ENCODE results near the gene IGF1.

The IGF1 gene

GRCh38 chr12:102510463-102510862 is 30.1 kb upstream of the IGF1 start:
- Histone ChIP-seq H2AFZ (ENCODE audit: low read length) (no peak overlapping the region), H3K4me1 (ENCODE audit: low read length) (peaks cover 10% of the 10 kb centered on the region; the same call in 1 of the 2 replicates), H4K20me1 (ENCODE audit: insufficient read depth, low read length) (no peaks in the 10 kb centered on the region), H3K4me3 (ENCODE audit: low read length) (no peak overlapping the region), H3K27ac (ENCODE audit: low read length) (no peak overlapping the region), H3K27me3 (replicated peaks; ENCODE audit: insufficient read depth, low read length) (no peaks in the 10 kb centered on the region), H3K9me2 (replicated peaks; ENCODE audit: insufficient read depth, low read length) (no peaks in the 10 kb centered on the region), H3K9me3 (replicated peaks; ENCODE audit: insufficient read depth, low read length) (no peaks in the 10 kb centered on the region), H3F3A (ENCODE audit: insufficient read depth, low read length) (no peaks in the 10 kb centered on the region), H3K36me3 (replicated peaks; ENCODE audit: insufficient read depth, low read length) (no peaks in the 10 kb centered on the region), H3K4me2 (ENCODE audit: low read depth, low read length) (no peak overlapping the region), H3K9ac (ENCODE audit: low read length) (no peak overlapping the region), H3K79me2 (ENCODE audit: low read length) (no peaks in the 10 kb centered on the region)
- TF ChIP-seq CTCF (IDR thresholded peaks at IDR 0.05; ENCODE audit: low read length) (no peak), EZH2 (optimal IDR thresholded peaks at IDR 0.05; ENCODE audit: low read depth, low read length) (no peak), EZH2phosphoT487 (IDR thresholded peaks at IDR 0.05; ENCODE audit: low read length) (no peak)
- DNase-seq: no peak

GRCh38 chr12:102510031-102510430 is 29.7 kb upstream of the IGF1 start:
- Histone ChIP-seq H3K4me2 (ENCODE audit: low read depth, low read length) (no peak overlapping the region), H3K9ac (ENCODE audit: low read length) (no peak overlapping the region), H3K27ac (ENCODE audit: low read length) (no peak overlapping the region), H3K4me3 (ENCODE audit: low read length) (no peak overlapping the region), H3K79me2 (ENCODE audit: low read length) (no peaks in the 10 kb centered on the region), H3K4me1 (ENCODE audit: low read length) (peaks cover 10% of the 10 kb centered on the region; the same call in 1 of the 2 replicates), H3F3A (ENCODE audit: insufficient read depth, low read length) (no peaks in the 10 kb centered on the region), H3K27me3 (replicated peaks; ENCODE audit: insufficient read depth, low read length) (no peaks in the 10 kb centered on the region), H3K9me3 (replicated peaks; ENCODE audit: insufficient read depth, low read length) (no peaks in the 10 kb centered on the region), H2AFZ (ENCODE audit: low read length) (no peak overlapping the region), H4K20me1 (ENCODE audit: insufficient read depth, low read length) (no peaks in the 10 kb centered on the region), H3K36me3 (replicated peaks; ENCODE audit: insufficient read depth, low read length) (no peaks in the 10 kb centered on the region), H3K9me2 (replicated peaks; ENCODE audit: insufficient read depth, low read length) (no peaks in the 10 kb centered on the region)
- TF ChIP-seq CTCF (IDR thresholded peaks at IDR 0.05; ENCODE audit: low read length): no peak
- TF ChIP-seq EZH2phosphoT487 (IDR thresholded peaks at IDR 0.05; ENCODE audit: low read length): no peak
- TF ChIP-seq EZH2 (optimal IDR thresholded peaks at IDR 0.05; ENCODE audit: low read depth, low read length): no peak
- no peak for DNase-seq

DNA sequence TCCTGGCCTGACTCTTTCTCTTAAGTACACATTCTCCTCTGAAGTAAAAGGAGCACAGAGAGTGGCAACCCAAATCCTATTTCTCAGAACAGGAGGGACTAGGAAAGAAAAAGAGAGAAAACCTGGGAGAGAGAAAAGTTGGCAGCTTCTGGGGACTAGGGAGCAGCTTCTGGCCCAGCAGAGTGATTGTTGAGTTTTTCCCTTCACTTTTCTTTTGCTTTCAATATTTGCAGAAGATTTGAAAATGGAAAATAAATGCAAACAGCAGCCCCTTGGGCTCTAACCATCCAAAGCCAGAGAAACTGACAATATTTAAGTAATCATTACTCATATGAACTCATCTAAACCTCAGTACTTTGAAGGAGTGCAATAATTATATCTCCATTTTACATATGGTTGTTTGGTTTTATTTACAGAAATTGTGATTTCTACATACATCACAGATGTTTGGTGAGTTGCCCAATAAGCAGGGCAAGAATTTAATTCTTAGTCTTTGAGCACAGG is 28.8 kb upstream of the IGF1 start:
- H4K20me1 ChIP-seq (ENCODE audit: insufficient read depth, low read length): no peaks in the 10 kb centered on the region
- no peaks in the 10 kb centered on the region for H3K79me2 ChIP-seq (ENCODE audit: low read length)
- H3K4me3 ChIP-seq (ENCODE audit: low read length): no peak overlapping the region
- no peak for DNase-seq
- H3F3A ChIP-seq (ENCODE audit: insufficient read depth, low read length): no peaks in the 10 kb centered on the region
- no peak overlapping the region for H3K9ac ChIP-seq (ENCODE audit: low read length)
- TF ChIP-seq CTCF (IDR thresholded peaks at IDR 0.05; ENCODE audit: low read length) (no peak), EZH2phosphoT487 (IDR thresholded peaks at IDR 0.05; ENCODE audit: low read length) (no peak), EZH2 (optimal IDR thresholded peaks at IDR 0.05; ENCODE audit: low read depth, low read length) (no peak)
- no peaks in the 10 kb centered on the region for H3K9me3 ChIP-seq (replicated peaks; ENCODE audit: insufficient read depth, low read length)
- no peaks in the 10 kb centered on the region for H3K36me3 ChIP-seq (replicated peaks; ENCODE audit: insufficient read depth, low read length)
- H3K9me2 ChIP-seq (replicated peaks; ENCODE audit: insufficient read depth, low read length): no peaks in the 10 kb centered on the region
- no peak overlapping the region for H3K27ac ChIP-seq (ENCODE audit: low read length)
- no peaks in the 10 kb centered on the region for H3K27me3 ChIP-seq (replicated peaks; ENCODE audit: insufficient read depth, low read length)
- no peak overlapping the region for H3K4me2 ChIP-seq (ENCODE audit: low read depth, low read length)
- peaks cover 10% of the 10 kb centered on the region; the same call in 1 of the 2 replicates for H3K4me1 ChIP-seq (ENCODE audit: low read length)
- no peak overlapping the region for H2AFZ ChIP-seq (ENCODE audit: low read length)

Data from MM.1S (cell line).